ENCODE measurements around the gene DNER. TPM values are rescaled to one million over a fixed set of nuclear protein-coding genes. Genes with fewer than 3 reads are reported as not detected.

Gene DNER
- total RNA-seq, 1 experiment from 2014 or later = 3.7 TPM

- TF ChIP-seq ATF3 (CRISPR knock-in tag; conservative IDR thresholded peaks at IDR 0.05) (no peak), E2F4 (CRISPR knock-in tag; IDR thresholded peaks at IDR 0.05; ENCODE audit: borderline replicate concordance, low read depth) (no peak), EMX1 (CRISPR knock-in tag; IDR thresholded peaks at IDR 0.05) (no peak)
These were observed 213.1 kb downstream of the DNER start (continued) for GRCh38 chr2:229501051-229501794.

GRCh38 chr2:229492034-229492433 lies 222.3 kb downstream of the DNER start:
- Mint-ChIP-seq H3K36me3 (peaks cover 17% of the 10 kb centered on the region), H3K27ac (no peak overlapping the region)
- CTCF ChIA-PET = no interaction called here

More at GRCh38 chr2:229492034-229492433, 222.3 kb downstream of the DNER start:
- peaks cover 20% of the 10 kb centered on the region for H3K9me3 Mint-ChIP-seq
- H3K27me3 Mint-ChIP-seq (ENCODE audit: low read depth) = no peaks in the 10 kb centered on the region
- TF ChIP-seq MAX (CRISPR knock-in tag; IDR thresholded peaks at IDR 0.05) = no peak
- TF ChIP-seq FOXJ3 (CRISPR knock-in tag; IDR thresholded peaks at IDR 0.05; ENCODE audit: borderline replicate concordance) = no peak
- no peak for TF ChIP-seq SMAD3 (CRISPR knock-in tag; IDR thresholded peaks at IDR 0.05; ENCODE audit: borderline replicate concordance)
- TF ChIP-seq ERG (CRISPR knock-in tag; IDR thresholded peaks at IDR 0.05) = no peak
- no peak for TF ChIP-seq JUN (CRISPR knock-in tag; IDR thresholded peaks at IDR 0.05)
- no peak for TF ChIP-seq ATF6 (CRISPR knock-in tag; IDR thresholded peaks at IDR 0.05)
- no peak for TF ChIP-seq USF2 (CRISPR knock-in tag; IDR thresholded peaks at IDR 0.05)
- TF ChIP-seq JAZF1 (CRISPR knock-in tag; IDR thresholded peaks at IDR 0.05) = no peak
- no peak for TF ChIP-seq ATF2 (CRISPR knock-in tag; IDR thresholded peaks at IDR 0.05; ENCODE audit: borderline replicate concordance, low read depth)
- no peak for TF ChIP-seq ZNF232 (CRISPR knock-in tag; IDR thresholded peaks at IDR 0.05)
- no peak for TF ChIP-seq ZBTB21 (CRISPR knock-in tag; IDR thresholded peaks at IDR 0.05; ENCODE audit: borderline replicate concordance)
- DNase-seq (ENCODE audit: low spot score) (no peak), ATAC-seq (no peak)
- POLR2A ChIA-PET = no interaction called here
- no peak overlapping the region for H3K4me3 Mint-ChIP-seq
- H3K4me1 Mint-ChIP-seq = peaks cover 9% of the 10 kb centered on the region

Data from WTC11 (cell line).